Measurements from ENCODE around the gene MAST4. TPM values are rescaled to one million over a fixed set of nuclear protein-coding genes. Genes with fewer than 3 reads are reported as not detected.

Gene MAST4
- total and polyA plus RNA-seq, 2 of the 4 experiments (the other 2 are of a cell fraction) = 4.8 to 6.8 TPM

DNA sequence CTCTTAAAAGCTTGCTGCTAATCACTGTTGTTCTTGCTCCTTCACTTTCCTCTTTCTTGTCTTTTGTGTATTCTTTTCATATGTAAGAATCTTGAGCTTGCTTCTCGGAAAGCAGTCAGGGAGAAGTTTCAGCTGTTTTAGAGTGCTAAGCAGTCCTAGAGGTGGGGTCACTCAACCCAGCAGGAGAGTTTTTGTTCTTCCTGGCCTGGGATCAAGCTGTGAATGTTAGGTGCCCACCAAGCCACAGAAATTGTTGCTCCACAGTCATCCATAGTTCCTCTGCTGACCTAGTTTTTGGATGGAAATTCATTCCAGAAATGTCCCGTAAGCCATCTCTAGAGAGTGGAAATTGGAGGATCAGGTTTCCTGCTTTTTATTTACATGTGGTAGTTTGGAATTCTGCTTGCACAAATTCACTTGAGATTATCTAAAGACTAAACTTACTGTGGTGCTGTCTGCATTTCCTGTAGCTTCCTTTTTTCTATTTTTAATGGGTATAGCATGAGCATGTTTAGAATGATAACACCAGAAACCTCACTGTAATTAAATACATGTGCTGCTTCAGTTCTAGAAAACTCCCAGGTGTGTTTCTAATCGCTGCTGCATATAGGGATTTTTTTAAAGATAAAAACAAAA lies 108.7 kb downstream of the MAST4 start:
- no peak overlapping the region for H2BK15ac ChIP-seq (ENCODE audit: low read depth, low read length)
- no peak overlapping the region for H3K4ac ChIP-seq (ENCODE audit: low read depth, low read length)
- no peaks in the 10 kb centered on the region for H3K79me1 ChIP-seq (ENCODE audit: low read depth in 1 of 2, low read length in 2 of 2)
- intact Hi-C loops (cut with micrococcal nuclease) (no loop called here), in situ Hi-C loops (cut with MboI; ENCODE audit: low sequenced_read_pairs) (no loop called here), dilution Hi-C loops (cut with HindIII; ENCODE audit: low sequenced_read_pairs, unreplicated experiment) (no loop called here)
- no peak overlapping the region for H3K23ac ChIP-seq (ENCODE audit: low read depth, low read length)
- ATAC-seq (ENCODE audit: low read depth) (no peak), DNase-seq (no peak)
- no peak overlapping the region for H3K27ac ChIP-seq (ENCODE audit: insufficient read depth, low read length)
- WGBS, 2 experiments (ENCODE audit: extremely low coverage in 2 of 2, insufficient read length in 1 of 2) = no CpG with 5 or more reads among the region's 3 CpGs
- H3K18ac ChIP-seq (ENCODE audit: low read depth, low read length) = no peak overlapping the region
- H3K4me2 ChIP-seq (ENCODE audit: low read depth, low read length) = no peak overlapping the region
- no peak overlapping the region for H4K5ac ChIP-seq (ENCODE audit: low read depth, low read length)
- no peaks in the 10 kb centered on the region for H4K20me1 ChIP-seq (ENCODE audit: insufficient read depth, low read length)
- no peak overlapping the region for H2AFZ ChIP-seq (replicated peaks; ENCODE audit: low read length, poor library complexity)
- no peak overlapping the region for H2BK120ac ChIP-seq (ENCODE audit: low read depth, low read length)
- ChIA-PET CTCF (no interaction called here), POLR2A (ENCODE audit: unreplicated experiment) (no interaction called here)
- H3K9ac ChIP-seq (ENCODE audit: low read depth, low read length) = no peak overlapping the region
- no peak for TF ChIP-seq MXI1 (IDR thresholded peaks at IDR 0.05; ENCODE audit: borderline replicate concordance, low read depth, low read length)
- no peak for TF ChIP-seq BHLHE40 (IDR thresholded peaks at IDR 0.05; ENCODE audit: low read depth, low read length)
- TF ChIP-seq CEBPB (IDR thresholded peaks at IDR 0.05; ENCODE audit: low read depth, low read length) = no peak
- TF ChIP-seq CHD1 (IDR thresholded peaks at IDR 0.05; ENCODE audit: low read depth, low read length) = no peak
- TF ChIP-seq MAFK (IDR thresholded peaks at IDR 0.05; ENCODE audit: low read depth, low read length) = no peak
- TF ChIP-seq RFX5 (IDR thresholded peaks at IDR 0.05; ENCODE audit: low read depth, low read length) = no peak
- no peak for TF ChIP-seq RAD21 (IDR thresholded peaks at IDR 0.05; ENCODE audit: low read length)
- H2AK5ac ChIP-seq (ENCODE audit: low read depth, low read length) = no peak overlapping the region
- H3K9me3 ChIP-seq (ENCODE audit: control insufficient read depth, insufficient read depth, low read length) = no peaks in the 10 kb centered on the region
- no peak overlapping the region for H3K56ac ChIP-seq (ENCODE audit: extremely low read depth, insufficient read depth, low read length)
- H4K8ac ChIP-seq (ENCODE audit: low read depth in 2 of 2, low read length in 2 of 2) = no peak overlapping the region
- no peak overlapping the region for H2AK9ac ChIP-seq (replicated peaks; ENCODE audit: low read depth, low read length, poor library complexity)
- H3K9me1 ChIP-seq (ENCODE audit: insufficient read depth, low read length) = no peaks in the 10 kb centered on the region
- no peak overlapping the region for H3K14ac ChIP-seq (replicated peaks; ENCODE audit: low read depth, low read length)
- BruUV-seq (replicated peaks) = no TSS peak
- no peak overlapping the region for H2BK20ac ChIP-seq (ENCODE audit: low read depth, low read length)
- H3K27me3 ChIP-seq (ENCODE audit: control insufficient read depth, insufficient read depth, low read length) = no peaks in the 10 kb centered on the region
- no peak overlapping the region for H2BK5ac ChIP-seq (ENCODE audit: low read depth, low read length, poor library complexity, severe bottlenecking)
- no peaks in the 10 kb centered on the region for H3K36me3 ChIP-seq (ENCODE audit: control insufficient read depth, insufficient read depth, low read length)
- H4K91ac ChIP-seq (ENCODE audit: insufficient read depth, low read depth, low read length) = no peak overlapping the region
- H3K4me3 ChIP-seq (ENCODE audit: insufficient read depth, low read depth, low read length) = no peak overlapping the region
- H3K4me1 ChIP-seq (ENCODE audit: control insufficient read depth, insufficient read depth, low read length) = no peaks in the 10 kb centered on the region

Measured in IMR-90 (cell line).